ENCODE data around the gene PRADC1.

- TF ChIP-seq, protein P1, sequence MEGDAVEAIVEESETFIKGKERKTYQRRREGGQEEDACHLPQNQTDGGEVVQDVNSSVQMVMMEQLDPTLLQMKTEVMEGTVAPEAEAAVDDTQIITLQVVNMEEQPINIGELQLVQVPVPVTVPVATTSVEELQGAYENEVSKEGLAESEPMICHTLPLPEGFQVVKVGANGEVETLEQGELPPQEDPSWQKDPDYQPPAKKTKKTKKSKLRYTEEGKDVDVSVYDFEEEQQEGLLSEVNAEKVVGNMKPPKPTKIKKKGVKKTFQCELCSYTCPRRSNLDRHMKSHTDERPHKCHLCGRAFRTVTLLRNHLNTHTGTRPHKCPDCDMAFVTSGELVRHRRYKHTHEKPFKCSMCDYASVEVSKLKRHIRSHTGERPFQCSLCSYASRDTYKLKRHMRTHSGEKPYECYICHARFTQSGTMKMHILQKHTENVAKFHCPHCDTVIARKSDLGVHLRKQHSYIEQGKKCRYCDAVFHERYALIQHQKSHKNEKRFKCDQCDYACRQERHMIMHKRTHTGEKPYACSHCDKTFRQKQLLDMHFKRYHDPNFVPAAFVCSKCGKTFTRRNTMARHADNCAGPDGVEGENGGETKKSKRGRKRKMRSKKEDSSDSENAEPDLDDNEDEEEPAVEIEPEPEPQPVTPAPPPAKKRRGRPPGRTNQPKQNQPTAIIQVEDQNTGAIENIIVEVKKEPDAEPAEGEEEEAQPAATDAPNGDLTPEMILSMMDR (conservative IDR thresholded peaks at IDR 0.05) = no peak
- no peak for TF ChIP-seq EZH2 (IDR thresholded peaks at IDR 0.05; ENCODE audit: low read depth)
These were observed 17.8 kb downstream of the PRADC1 start for GRCh38 chr2:73215254-73215653.

All from PC-9 (cell line).